ENCODE measurements around the gene PITPNB.

PITPNB gene

DNA sequence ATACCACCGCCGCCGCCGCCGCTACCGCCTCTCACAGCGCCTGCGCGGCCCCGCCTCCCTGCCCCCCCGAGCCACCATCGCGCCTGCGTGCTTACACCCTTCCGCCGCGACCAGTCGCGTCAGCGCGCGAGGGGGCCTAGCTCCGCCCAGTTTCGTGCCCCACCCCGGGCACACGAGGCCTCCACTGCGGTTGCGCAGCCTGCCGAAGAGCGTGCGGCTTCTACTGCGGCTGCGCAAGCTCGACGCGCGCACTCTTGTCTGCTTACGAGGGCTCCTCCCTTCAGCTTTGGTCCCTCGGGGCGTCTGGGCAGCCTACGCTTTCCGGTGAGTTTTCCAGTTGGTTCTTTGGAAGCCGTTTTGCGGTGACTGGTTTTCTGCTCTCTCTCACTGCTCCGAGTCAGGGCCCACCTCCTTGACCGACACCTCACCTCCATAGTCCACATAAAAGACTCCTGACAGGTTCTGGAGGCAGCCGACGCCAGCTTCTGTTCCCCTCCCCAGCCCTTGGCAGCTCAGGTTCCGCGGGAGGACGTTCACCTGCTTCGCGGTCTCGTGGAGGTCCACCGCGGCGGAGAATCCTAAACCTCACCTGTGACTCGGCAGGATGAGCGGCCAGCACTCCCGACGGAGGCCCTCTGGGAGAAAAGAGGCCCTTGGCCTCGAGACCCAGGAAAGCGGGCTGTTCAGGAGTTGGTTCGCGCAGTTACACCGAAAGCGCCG, at the start of gene PITPNB:
Gene PITPNB (minus strand): TSS at position 35 of the 720 bp plus-strand sequence. CDS start 65 bp downstream, outside the sequence.
- peak; percentile 99 for DNase-seq (ENCODE audit: low read depth in 2 of 2)

DNA sequence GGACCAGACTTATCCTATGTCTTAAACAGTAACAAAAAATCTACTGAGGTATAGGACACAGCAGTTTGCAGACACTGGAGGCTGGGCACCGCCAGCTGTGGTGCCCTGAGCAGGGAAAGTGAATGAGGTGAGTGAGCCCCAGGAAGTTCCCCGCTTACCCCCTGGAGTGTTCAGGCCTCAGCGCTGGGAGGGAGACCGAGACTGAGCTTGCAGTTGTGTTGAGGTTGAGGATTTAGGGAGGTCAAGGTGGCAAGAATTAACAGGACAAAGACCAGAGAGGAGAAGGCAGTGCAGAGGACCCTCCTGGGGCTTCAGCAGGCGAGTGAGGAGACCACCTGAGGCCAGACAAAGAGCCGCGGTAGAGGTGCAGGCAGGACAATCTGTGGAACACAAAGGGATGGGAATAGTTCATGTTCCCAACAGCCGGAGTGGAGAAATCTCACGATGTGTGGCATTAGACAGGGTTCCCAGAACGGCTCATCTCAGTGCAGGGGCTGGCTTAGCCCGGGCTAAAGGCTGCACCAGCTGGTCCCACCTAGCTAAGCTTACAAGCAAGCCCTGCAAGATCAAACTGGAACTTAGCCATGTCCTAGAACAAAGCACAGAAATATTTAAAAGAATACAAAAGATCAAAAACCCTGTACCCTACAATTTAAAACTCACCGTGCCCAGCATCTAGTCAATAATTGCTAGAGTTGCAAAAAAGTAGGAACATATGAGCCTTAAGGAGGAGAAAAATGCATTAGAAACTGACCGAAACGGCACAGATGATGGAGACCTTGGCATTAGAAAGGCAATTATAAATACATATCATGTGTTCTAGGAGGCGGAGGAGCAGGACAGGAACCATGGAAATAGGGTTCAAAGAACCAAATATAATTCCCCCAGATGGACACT, 47.4 kb upstream of the PITPNB start:
- no peak for DNase-seq (ENCODE audit: low read depth in 2 of 2)

GRCh38 chr22:27962268-27963044, 43.4 kb upstream of the PITPNB start:
- DNase-seq (ENCODE audit: low read depth in 2 of 2) = no peak

DNA sequence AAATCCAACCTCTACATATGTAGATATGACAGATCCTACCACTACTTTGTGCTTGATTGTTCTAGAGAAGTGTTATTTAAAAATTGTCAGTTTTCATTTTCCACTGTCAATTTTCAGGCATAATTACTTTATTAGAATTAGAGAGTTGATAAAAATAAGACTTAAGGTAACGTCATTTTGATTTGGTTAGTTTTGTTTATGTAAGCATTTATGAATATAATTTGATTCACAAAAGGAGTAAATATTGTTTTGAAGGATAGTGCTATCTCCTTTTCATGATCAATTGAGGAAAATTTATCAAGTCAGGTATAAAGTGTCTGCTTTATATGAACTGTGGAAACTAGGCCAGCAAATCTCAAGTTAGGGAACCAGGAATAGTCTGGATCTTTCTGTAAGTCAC, 42.6 kb upstream of the PITPNB start:
- no peak for DNase-seq (ENCODE audit: low read depth in 2 of 2)

GRCh38 chr22:27961182-27961581, 42.1 kb upstream of the PITPNB start:
- no peak for DNase-seq (ENCODE audit: low read depth in 2 of 2)

DNA sequence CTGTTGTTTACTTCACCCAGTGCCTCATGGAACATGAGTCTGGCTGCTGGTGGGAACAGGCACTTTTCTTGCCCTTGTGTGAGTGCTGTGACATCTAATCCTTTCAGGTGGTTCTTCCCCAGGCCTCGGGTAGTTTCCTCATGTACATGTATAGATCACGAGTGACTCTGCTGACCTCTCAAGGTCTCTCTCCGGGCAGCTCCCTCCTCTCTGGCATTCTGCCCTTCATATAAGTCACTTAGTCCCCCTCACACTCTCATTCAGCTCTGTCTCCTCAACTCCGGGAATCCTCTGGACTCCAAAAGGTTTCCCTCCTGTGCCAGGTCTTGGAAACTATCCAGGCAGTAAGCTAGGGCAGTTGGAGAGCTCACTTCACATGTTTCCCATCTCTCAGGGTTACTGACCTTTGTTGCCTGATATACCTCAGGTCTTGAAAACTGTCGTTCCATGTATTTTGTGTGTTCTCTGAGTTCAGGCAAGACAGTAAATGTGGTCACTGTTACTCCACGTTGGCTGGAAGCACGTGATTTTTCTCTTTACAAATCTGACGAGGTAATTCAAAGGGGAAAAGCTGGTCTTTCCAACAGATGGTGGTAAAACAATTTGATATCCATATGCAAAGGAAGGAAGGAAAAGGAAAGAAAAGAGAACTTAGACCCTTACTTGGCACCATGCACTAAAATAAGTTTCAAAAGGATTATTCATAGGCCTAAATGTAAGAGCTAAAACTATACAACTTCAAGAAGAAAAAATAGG, 40.5 kb upstream of the PITPNB start:
- no peak for DNase-seq (ENCODE audit: low read depth in 2 of 2)

GRCh38 chr22:27952779-27953178, 33.7 kb upstream of the PITPNB start:
- DNase-seq (ENCODE audit: low read depth in 2 of 2) = no peak

- DNase-seq (ENCODE audit: low read depth in 2 of 2) = no peak
Measured at GRCh38 chr22:27952091-27952490, 33.0 kb upstream of the PITPNB start.

GRCh38 chr22:27949421-27949820, 30.4 kb upstream of the PITPNB start:
- DNase-seq (ENCODE audit: low read depth in 2 of 2) = no peak

DNA sequence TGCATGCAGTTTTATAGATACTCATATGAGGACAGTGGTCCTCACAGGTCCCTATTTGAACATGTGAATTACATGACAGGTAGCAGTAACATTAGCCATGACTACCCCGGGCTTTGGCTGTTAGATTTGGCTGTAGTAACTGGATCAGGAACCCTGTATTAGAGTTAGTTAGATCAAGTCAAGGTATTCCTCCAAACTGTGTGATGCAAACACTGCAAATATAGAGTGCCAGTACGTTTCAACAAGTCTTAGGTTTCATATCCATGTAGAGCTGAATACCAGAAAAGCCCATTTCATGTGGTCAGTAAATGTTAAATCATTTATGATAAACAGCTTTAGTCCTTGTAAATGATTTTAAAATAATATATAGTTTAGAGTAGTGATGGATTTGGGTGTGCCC, 29.5 kb upstream of the PITPNB start:
- no peak for DNase-seq (ENCODE audit: low read depth in 2 of 2)

GRCh38 chr22:27947448-27947847, 28.4 kb upstream of the PITPNB start:
- no peak for DNase-seq (ENCODE audit: low read depth in 2 of 2)

DNA sequence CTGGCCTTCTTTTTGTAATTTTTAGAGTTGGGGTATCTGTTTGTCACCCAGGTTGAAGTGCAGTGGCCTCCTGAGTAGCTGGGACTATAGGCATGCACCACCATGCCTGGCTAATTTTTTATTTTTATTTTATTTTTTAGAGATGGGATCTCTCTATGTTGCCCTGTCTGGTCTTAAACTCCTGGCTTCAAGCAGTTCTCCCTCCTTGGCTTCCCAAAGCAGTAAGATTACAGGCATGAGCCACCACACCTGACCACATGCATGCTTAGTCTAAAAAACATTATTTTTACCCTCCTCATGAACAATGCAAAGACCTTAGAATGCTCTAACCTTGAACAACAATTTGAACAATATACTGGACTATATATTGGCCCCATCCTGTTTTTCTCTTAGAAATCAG, 22.1 kb upstream of the PITPNB start:
- DNase-seq (ENCODE audit: low read depth in 2 of 2) = no peak

- no peak for DNase-seq (ENCODE audit: low read depth in 2 of 2)
Measured at GRCh38 chr22:27937453-27937852, 18.4 kb upstream of the PITPNB start.

DNA sequence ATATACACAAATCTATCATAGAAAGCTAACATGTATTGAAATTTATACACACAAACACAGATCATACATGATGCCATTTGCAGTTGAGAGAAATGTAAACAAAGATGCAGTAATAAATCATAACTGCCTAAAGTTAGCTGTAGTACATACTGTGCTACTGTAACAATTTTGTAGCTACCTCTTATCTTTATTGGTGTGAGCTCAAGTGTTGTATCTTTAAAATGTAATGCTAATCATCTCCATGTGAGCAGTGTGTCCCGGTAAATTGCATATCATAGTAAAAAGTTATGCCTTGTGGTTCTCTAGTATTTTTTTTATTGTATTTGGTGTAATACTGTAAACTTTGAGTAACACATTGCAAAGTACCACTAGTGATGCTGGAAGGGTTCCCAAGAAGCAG, 16.8 kb upstream of the PITPNB start:
- DNase-seq (ENCODE audit: low read depth in 2 of 2) = no peak

- DNase-seq (ENCODE audit: low read depth in 2 of 2) = no peak
Measured at GRCh38 chr22:27934069-27934468, 15.0 kb upstream of the PITPNB start.

DNA sequence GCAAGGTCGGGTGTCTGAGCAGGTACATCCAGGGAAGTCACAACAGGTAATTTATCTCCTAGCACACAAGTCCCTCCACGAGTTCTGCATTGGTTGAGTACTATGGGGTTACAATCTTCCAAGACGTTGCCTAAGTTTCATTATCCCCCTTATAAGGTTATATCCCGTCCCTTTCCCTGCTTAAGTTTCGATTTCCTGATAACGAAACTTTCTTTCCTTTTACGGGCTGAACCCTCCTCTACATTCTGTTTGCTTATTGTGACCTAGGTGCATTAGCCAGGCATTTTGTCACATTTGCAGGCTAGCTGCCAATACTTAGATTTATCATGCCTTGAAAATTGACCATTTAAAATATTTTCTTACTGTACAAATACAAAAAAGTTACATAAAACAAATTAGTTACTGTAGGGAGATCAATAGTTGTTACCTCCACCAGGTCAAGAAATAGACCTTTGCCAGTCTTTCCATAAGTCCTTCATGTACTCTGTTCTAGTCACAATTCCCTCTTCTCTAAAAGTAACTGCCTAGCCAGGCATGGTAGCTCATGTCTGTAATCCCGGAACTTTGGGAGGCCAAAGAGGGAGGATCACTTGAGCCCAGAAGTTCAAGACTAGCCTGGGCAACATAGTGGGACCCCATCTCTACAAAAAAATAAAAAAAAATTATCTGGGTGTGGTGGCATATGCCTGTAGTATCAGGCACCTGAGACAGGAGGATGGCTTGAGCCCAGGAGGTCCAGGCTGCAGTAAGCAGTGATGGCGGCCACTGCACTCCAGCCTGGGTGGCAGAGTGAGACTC, 14.3 kb upstream of the PITPNB start:
- no peak for DNase-seq (ENCODE audit: low read depth in 2 of 2)

GRCh38 chr22:27930331-27931060, 11.4 kb upstream of the PITPNB start:
- no peak for DNase-seq (ENCODE audit: low read depth in 2 of 2)

DNA sequence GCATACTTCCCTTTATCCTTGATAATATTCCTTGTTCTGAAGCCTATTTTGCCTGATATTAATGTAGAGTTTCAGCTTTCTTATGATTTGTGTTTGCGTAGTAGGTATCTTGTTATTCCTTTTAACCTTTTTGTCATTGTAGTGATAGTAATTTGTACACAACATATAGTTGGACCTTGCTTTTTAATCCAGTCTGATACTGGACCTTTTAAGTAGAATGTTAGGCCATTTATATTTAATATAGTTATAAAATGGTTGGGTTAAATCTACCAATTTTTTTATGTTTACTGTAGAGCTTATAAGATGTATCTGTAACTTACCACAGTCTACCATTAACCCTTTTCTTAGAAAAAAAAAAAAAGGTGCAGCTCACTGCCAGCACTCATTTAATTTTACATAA, 8.6 kb upstream of the PITPNB start:
- DNase-seq (ENCODE audit: low read depth in 2 of 2) = no peak

DNA sequence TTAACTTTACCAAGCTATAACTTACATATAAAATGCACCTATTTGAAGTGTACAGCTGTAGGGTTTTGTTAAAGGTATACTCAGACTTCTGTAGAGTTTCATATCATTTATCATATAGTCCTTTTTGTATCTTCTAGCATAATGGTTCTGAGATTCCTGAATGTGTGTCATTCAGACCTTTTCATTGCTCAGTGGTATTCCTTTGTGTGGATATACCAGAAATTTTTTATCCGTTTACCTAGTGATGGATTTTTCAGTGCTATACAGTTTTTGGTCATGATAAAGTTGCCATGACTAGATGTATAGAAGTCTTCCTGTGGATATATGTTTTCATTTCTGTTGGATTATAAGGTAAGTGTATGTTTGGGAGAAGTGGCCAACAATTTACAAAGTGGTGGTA, 6.3 kb upstream of the PITPNB start:
- DNase-seq (ENCODE audit: low read depth in 2 of 2) = no peak
